ENCODE measurements around the gene EFS. TPM values are rescaled to one million over a fixed set of nuclear protein-coding genes. Genes with fewer than 3 reads are reported as not detected.

EFS gene
- total RNA-seq, 1 donor from 2014 or later = 15.2 TPM

DNA sequence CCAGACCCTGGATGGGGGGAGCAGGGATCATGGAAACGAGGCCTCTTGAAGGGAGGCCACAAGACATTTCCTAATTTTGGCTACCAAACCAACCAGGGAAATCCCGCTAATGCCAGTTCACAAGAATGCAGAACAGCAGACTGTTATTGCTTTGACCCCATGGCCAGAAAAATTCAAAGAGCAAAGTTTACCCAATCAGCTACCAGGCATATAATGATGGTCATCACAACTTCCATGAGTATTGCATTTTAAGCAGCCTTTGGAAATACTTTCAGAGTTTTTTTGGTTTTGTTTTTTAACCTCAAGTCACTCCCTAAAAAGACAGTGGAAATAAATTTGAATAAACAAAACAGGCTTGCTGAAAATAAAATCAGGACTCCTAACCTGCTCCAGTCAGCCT, 7.5 kb upstream of the EFS start, which contains the start of gene IL25:
Gene IL25 (plus strand): TSS at position 301 of the 400 bp plus-strand sequence.
- H3K4me3 ChIP-seq (ENCODE audit: low read depth, low read length) = no peak within 1 kb of the TSS
- no peak for DNase-seq (ENCODE audit: low read depth)
- TF ChIP-seq, protein P1, sequence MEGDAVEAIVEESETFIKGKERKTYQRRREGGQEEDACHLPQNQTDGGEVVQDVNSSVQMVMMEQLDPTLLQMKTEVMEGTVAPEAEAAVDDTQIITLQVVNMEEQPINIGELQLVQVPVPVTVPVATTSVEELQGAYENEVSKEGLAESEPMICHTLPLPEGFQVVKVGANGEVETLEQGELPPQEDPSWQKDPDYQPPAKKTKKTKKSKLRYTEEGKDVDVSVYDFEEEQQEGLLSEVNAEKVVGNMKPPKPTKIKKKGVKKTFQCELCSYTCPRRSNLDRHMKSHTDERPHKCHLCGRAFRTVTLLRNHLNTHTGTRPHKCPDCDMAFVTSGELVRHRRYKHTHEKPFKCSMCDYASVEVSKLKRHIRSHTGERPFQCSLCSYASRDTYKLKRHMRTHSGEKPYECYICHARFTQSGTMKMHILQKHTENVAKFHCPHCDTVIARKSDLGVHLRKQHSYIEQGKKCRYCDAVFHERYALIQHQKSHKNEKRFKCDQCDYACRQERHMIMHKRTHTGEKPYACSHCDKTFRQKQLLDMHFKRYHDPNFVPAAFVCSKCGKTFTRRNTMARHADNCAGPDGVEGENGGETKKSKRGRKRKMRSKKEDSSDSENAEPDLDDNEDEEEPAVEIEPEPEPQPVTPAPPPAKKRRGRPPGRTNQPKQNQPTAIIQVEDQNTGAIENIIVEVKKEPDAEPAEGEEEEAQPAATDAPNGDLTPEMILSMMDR (conservative IDR thresholded peaks at IDR 0.05; ENCODE audit: low read depth, low read length) = no peak

DNA sequence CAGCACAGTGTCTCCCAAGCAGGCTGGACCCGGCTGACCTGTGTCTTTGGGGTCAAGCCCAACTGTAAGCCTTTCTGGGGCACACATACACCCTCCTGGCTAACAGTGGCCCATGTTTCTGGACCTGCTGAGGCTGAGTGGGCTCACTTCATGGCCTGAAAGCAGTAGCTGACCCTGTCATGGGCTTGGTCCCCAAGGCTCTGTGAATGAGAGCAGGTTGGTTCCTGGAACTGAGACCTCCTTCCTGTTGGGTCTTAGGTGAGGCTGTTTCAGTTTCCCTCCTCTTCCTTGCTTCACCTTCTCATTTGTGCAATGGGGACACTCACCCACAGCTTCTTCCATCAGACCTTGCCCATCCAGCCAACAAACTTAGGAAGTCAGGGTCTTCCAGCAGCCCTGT, 6.9 kb upstream of the EFS start:
- DNase-seq (ENCODE audit: low read depth) = no peak
- TF ChIP-seq, protein P1 (conservative IDR thresholded peaks at IDR 0.05; ENCODE audit: low read depth, low read length) = no peak
- no peak overlapping the region for H3K4me3 ChIP-seq (ENCODE audit: low read depth, low read length)

DNA sequence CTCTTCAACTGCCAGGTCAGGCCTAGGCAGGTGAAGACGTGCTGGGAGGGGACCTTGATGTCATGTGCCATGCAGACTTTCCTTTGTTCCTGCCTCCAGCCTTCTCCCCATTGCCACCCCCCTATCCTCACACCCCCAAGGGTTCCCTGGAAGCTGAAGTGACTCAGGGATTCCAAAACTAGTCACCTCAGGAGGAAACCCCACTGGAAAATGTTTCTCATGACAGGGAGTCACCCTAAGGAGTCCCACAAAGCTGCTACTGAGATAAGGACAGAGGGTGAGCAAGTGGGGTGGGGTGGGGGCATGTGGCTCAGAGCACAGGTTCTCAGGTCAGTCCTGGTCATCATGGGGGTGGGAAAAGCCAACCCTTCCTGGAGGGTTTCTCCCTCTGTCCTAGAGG, 5.2 kb upstream of the EFS start:
- no peak for DNase-seq (ENCODE audit: low read depth)
- TF ChIP-seq, protein P1 (conservative IDR thresholded peaks at IDR 0.05; ENCODE audit: low read depth, low read length) = no peak
- H3K4me3 ChIP-seq (ENCODE audit: low read depth, low read length) = no peak overlapping the region

DNA sequence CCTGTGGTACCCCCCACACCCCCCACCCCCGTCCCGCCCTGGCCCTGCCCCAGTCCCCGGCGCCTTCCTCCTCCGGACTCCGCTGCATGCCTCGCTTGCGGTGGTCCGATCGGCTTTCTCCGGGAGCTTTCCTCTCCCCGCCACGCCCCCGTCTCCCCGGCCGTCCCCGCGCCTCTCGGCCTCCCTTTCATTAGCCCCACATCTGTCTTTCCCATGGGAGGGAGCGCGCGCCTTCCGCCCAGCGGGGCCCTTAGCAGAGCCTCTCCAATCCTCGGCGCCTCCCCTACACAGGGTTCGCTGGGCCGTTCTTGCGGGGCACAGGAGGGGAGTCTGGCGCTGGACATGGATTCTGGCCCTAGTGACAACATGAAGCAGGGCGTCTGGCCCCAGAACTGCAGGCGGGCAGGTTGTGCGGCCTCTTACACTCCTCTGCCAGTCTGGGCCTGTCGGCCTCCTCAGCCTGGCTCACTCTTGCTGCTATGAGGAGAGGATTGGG, 1.5 kb upstream of the EFS start:
- no peak overlapping the region for H3K4me3 ChIP-seq (ENCODE audit: low read depth, low read length)
- no peak for DNase-seq (ENCODE audit: low read depth)
- TF ChIP-seq, protein P1 (conservative IDR thresholded peaks at IDR 0.05; ENCODE audit: low read depth, low read length) = no peak

DNA sequence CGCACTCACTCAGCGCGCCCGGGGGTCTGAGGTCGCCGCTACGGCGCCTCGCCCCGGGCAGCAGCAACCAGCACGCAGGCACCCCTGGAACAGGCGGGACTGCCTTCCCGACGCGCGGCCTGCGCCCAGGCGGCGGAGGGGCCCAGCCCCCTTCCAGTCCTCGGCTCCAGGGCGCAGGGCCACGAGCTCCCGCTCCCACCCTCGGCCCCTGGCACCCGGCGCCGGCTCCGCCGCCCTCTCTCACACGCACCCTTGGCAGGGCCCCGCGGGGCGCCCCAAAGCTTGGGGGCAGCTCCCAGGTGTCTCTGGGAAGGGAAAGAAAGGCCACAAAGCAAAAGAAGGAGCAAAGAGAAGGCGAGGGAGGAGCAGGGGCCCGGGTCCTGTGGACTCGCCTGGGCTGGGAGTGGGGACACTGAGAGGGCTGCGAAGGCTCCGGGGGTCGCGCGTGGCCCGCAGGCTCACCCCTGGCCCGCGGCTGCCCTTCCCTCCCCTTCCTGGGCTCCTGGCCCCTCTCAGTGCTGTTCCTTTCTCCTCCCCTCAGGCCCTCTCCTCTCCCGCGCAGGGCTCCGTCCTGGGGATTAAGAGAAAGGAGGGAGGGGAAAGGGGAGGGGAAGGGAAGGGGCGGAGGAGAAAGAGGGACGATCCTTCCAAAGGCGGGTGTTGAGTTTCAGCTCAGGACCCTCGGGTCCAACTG, 907 bp upstream of the EFS start:
- DNase-seq (ENCODE audit: low read depth) = no peak

DNA sequence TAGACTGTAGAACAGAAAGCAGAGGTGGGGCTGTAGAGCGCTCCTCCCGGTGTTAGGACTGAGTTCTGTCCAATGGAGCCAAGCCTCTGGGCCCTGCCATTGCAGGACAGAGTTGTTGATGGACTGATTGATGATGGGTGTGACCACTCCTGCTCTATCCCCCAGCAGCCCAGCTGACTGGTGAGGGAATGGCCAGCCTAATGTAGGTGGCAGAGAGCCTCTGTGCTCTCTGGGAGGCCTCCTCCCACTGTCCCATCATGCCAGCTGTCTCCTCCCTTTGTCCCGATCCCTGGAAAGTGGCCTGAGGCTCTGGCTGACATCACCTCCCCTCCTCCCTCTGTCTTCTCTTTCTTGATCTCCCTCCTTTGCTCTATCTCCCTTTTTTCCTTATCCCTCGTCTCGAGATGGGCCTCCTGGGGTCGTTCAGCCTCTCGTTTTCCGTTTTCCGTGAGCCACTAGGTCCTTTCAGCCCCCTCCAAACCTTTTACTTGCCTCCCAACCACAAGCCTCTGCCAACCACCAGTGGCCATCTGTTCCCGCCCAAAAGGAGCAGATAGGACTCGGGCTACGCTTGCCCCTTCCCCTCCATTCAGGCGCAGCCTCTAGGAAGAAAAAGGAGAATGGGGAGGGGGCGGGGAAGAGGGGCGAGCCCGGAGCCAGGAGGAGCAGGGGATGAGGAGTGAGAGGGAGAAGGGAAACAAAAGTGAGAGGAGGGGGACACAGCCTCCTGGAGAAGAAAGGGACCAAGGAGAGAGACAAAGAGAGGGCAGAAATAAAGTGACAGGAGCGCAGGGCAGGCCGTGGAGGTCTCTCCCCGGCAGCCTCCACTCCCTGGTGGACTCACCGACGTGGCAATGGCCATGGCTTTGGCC, 572 bp downstream of the EFS start:
- no peak overlapping the region for H3K4me3 ChIP-seq (ENCODE audit: low read depth, low read length)
- TF ChIP-seq, protein P1 (conservative IDR thresholded peaks at IDR 0.05; ENCODE audit: low read depth, low read length) = no peak
- DNase-seq (ENCODE audit: low read depth) = no peak

More for the DNA sequence above, 907 bp upstream of the EFS start:
- no peak overlapping the region for H3K4me3 ChIP-seq (ENCODE audit: low read depth, low read length)
- TF ChIP-seq, protein P1 (conservative IDR thresholded peaks at IDR 0.05; ENCODE audit: low read depth, low read length) = no peak

Data from epithelial cell of proximal tubule (primary cell).